Epidermal melanocyte (primary cell): ENCODE data around the gene AKAP8.
"Not testable (repeated sequence)": the region's sequence is repeated elsewhere in the genome, so short reads cannot be mapped to it uniquely, and the experiment has no call there.

Experiments used
- DNase-seq: peaks from one replicate; pipeline ENCODE4 v3.0.0; 2011; ENCODE audit warnings: low spot score; ENCODE audit not compliant: insufficient read length

Gene AKAP8

GRCh38 chr19:15379083-15379998 lies at the start of gene AKAP8:
Gene AKAP8 (minus strand): TSS chr19:15379787. CDS start chr19:15379731, 56 bp downstream.
- peak; percentile 97 for DNase-seq

- no peak for DNase-seq
These were observed 48.4 kb upstream of the AKAP8 start for GRCh38 chr19:15427991-15428471.

GRCh38 chr19:15427350-15427700 lies 47.7 kb upstream of the AKAP8 start:
- peak; percentile 7 for DNase-seq

- peak; percentile 17 for DNase-seq
These were observed 47.1 kb upstream of the AKAP8 start for GRCh38 chr19:15426485-15427349.

GRCh38 chr19:15425321-15425950 lies 45.8 kb upstream of the AKAP8 start:
- DNase-seq, result peak; percentile 10

- DNase-seq, result peak; percentile 3
These were observed 45.2 kb upstream of the AKAP8 start for GRCh38 chr19:15424692-15425272.

GRCh38 chr19:15424121-15424520 lies 44.5 kb upstream of the AKAP8 start:
- peak; percentile 15 for DNase-seq

- DNase-seq, result peak; percentile 0
These were observed 43.5 kb upstream of the AKAP8 start for GRCh38 chr19:15423130-15423529.

GRCh38 chr19:15422296-15423075 lies 42.9 kb upstream of the AKAP8 start:
- peak; percentile 3 for DNase-seq

GRCh38 chr19:15421721-15422260 lies 42.2 kb upstream of the AKAP8 start:
- no peak for DNase-seq

GRCh38 chr19:15421136-15421695 lies 41.6 kb upstream of the AKAP8 start:
- no peak for DNase-seq

GRCh38 chr19:15419413-15420025 lies 39.9 kb upstream of the AKAP8 start:
- no peak for DNase-seq

- peak; percentile 100 for DNase-seq
These were observed 39.2 kb upstream of the AKAP8 start, which contains the start of gene AKAP8L for GRCh38 chr19:15418579-15419412. Gene AKAP8L (minus strand): TSS chr19:15418988. CDS start chr19:15418923, 65 bp downstream.

GRCh38 chr19:15418231-15418578 lies 38.6 kb upstream of the AKAP8 start:
- DNase-seq, result no peak

GRCh38 chr19:15417699-15418098 lies 38.1 kb upstream of the AKAP8 start:
- DNase-seq, result no peak

GRCh38 chr19:15412832-15413231 lies 33.2 kb upstream of the AKAP8 start:
- no peak for DNase-seq

GRCh38 chr19:15411351-15411750 lies 31.8 kb upstream of the AKAP8 start:
- DNase-seq, result not testable (repeated sequence)

- no peak for DNase-seq
These were observed 25.2 kb upstream of the AKAP8 start for GRCh38 chr19:15404780-15405211.
